Gastrocnemius medialis (tissue), 4 donors: ENCODE data around the gene AUTS2. TPM values are rescaled to one million over a fixed set of nuclear protein-coding genes. Genes with fewer than 3 reads are reported as not detected.

ENCODE experiments used
- ATAC-seq, 2 donors: fragments of 150-250 bp; one replicate each; pipeline ENCODE4 v1.9.1; 2016
- DNase-seq, 2 donors: peaks; one replicate each; pipeline ENCODE4 v3.0.0-alpha.2; 2019
- H3K27ac ChIP-seq, 4 donors: fragments of 200-600 bp; sonication (generic); 1 replicate in 1 of 4; 2 replicates in 3 of 4; pipeline ENCODE4 v1.5.1; 2016 to 2018; ENCODE audit warnings: mild to moderate bottlenecking in 2 of 4, moderate library complexity in 1 of 4
- H3K27me3 ChIP-seq, 3 donors: fragments of 200-600 bp; sonication (generic) in 2 of 3; 1 replicate in 1 of 3; 2 replicates in 2 of 3; pipeline versions ENCODE4 v1.5.1 to v1.6.0; 2016 to 2019; ENCODE audit warnings: mild to moderate bottlenecking in 1 of 3, moderate library complexity in 1 of 3
- H3K36me3 ChIP-seq, 2 donors: fragments of 200-600 bp; sonication (generic) in 1 of 2; one replicate each; pipeline ENCODE4 v1.5.1; 2017 to 2018
- H3K4me1 ChIP-seq, 2 donors: fragments of 200-600 bp; sonication (generic) in 1 of 2; one replicate each; pipeline ENCODE4 v1.5.1; 2016 to 2017; ENCODE audit warnings: mild to moderate bottlenecking in 2 of 2
- H3K4me3 ChIP-seq, 4 donors: fragments of 200-600 bp; sonication (generic) in 3 of 4; 1 replicate in 1 of 4; 2 replicates in 3 of 4; pipeline ENCODE4 v1.5.1; 2016 to 2019; ENCODE audit warnings: mild to moderate bottlenecking in 2 of 4
- H3K9me3 ChIP-seq, 3 donors: fragments of 200-600 bp; sonication (generic) in 2 of 3; 1 replicate in 1 of 3; 2 replicates in 2 of 3; pipeline ENCODE4 v1.5.1; 2016 to 2019
- CTCF ChIP-seq, 5 experiments: fragments of 450-650 bp in 3 of 5; fragments of 200-600 bp in 2 of 5; sonication (generic) in 2 of 5; IDR thresholded peaks in 4 of 5; conservative IDR thresholded peaks in 1 of 5; 1 replicate in 4 of 5; 2 replicates in 1 of 5; pipeline ENCODE4 v1.5.1; 2016 to 2019; ENCODE audit warnings: antibody characterized with exemption in 5 of 5, mild to moderate bottlenecking in 3 of 5, moderate library complexity in 3 of 5
- POLR2A ChIP-seq, 2 donors: fragments of 450-650 bp; IDR thresholded peaks; one replicate each; pipeline ENCODE4 v1.6.1; 2017; ENCODE audit warnings: antibody characterized with exemption in 2 of 2, mild to moderate bottlenecking in 2 of 2, moderate library complexity in 2 of 2
- in situ Hi-C, 4 donors: fragments of 200-750 bp; cut with MboI; loops; one replicate each; pipeline versions ENCODE4 v1.15.0 to v1.8.0; 2017; ENCODE audit warnings: low sequenced_read_pairs in 4 of 4
- intact Hi-C: fragments of 100-400 bp; cut with DNase I; formaldehyde crosslinking; loops from one replicate; pipeline ENCODE4 v1.15.1; 2023; ENCODE audit warnings: low total_unique reads
- total RNA-seq, 4 donors: library from RNA; depleted of rRNA; stranded (reverse); fragments of >200 nt; gene quantifications; one replicate each; pipeline versions ENCODE4 v1.1.0 to v1.2.3, GENCODE V29; 2016

The AUTS2 gene
- total RNA-seq, 4 donors from 2014 or later, result 2.5 to 16.2 (median 8.5) TPM

GRCh38 chr7:69764681-69765080 lies 166.4 kb downstream of the AUTS2 start:
- no peak overlapping the region for H3K27ac ChIP-seq

GRCh38 chr7:69765879-69766278 lies 167.6 kb downstream of the AUTS2 start:
- no peak for DNase-seq
- Histone ChIP-seq H3K27me3 (no peaks in the 10 kb centered on the region), H3K4me3 (no peak overlapping the region), H3K4me1 (peaks cover 0 to 10% of the 10 kb centered on the region in 2 donors), H3K27ac (no peak overlapping the region), H3K36me3 (no peaks in the 10 kb centered on the region), H3K9me3 (no peaks in the 10 kb centered on the region)
- intact Hi-C loops, result no loop called here
- in situ Hi-C loops, result no loop called here
- no peak for ATAC-seq
- TF ChIP-seq CTCF (IDR thresholded peaks at IDR 0.05 in 4 of 5, conservative IDR thresholded peaks at IDR 0.05 in 1 of 5) (no peak), POLR2A (IDR thresholded peaks at IDR 0.05) (no peak)

More at GRCh38 chr7:69764681-69765080, 166.4 kb downstream of the AUTS2 start:
- no peak for DNase-seq
- TF ChIP-seq CTCF (IDR thresholded peaks at IDR 0.05 in 4 of 5, conservative IDR thresholded peaks at IDR 0.05 in 1 of 5) (no peak), POLR2A (IDR thresholded peaks at IDR 0.05) (no peak)
- H3K4me3 ChIP-seq, result no peak overlapping the region
- no peaks in the 10 kb centered on the region for H3K9me3 ChIP-seq
- H3K27me3 ChIP-seq, result no peaks in the 10 kb centered on the region
- H3K36me3 ChIP-seq, result no peaks in the 10 kb centered on the region
- ATAC-seq, result no peak
- intact Hi-C loops (no loop called here), in situ Hi-C loops (no loop called here)
- peaks cover 0 to 10% of the 10 kb centered on the region in 2 donors for H3K4me1 ChIP-seq

- no peak overlapping the region for H3K4me3 ChIP-seq
- no peak for TF ChIP-seq CTCF (IDR thresholded peaks at IDR 0.05 in 4 of 5, conservative IDR thresholded peaks at IDR 0.05 in 1 of 5)
- TF ChIP-seq POLR2A (IDR thresholded peaks at IDR 0.05), result no peak
- H3K27ac ChIP-seq, result no peak overlapping the region
- no peaks in the 10 kb centered on the region for H3K36me3 ChIP-seq
- ATAC-seq (no peak), DNase-seq (no peak)
- in situ Hi-C loops (no loop called here), intact Hi-C loops (no loop called here)
- H3K4me1 ChIP-seq, result peaks cover 8% of the 10 kb centered on the region in 2 donors
- H3K27me3 ChIP-seq, result no peaks in the 10 kb centered on the region
- H3K9me3 ChIP-seq, result no peaks in the 10 kb centered on the region
These were observed 170.8 kb downstream of the AUTS2 start for GRCh38 chr7:69768986-69769595.

GRCh38 chr7:69769826-69770225 lies 171.6 kb downstream of the AUTS2 start:
- no peaks in the 10 kb centered on the region for H3K9me3 ChIP-seq
- no peak for TF ChIP-seq POLR2A (IDR thresholded peaks at IDR 0.05)
- TF ChIP-seq CTCF (IDR thresholded peaks at IDR 0.05 in 4 of 5, conservative IDR thresholded peaks at IDR 0.05 in 1 of 5), result no peak
- H3K36me3 ChIP-seq, result no peaks in the 10 kb centered on the region
- in situ Hi-C loops, result no loop called here
- no peak for DNase-seq
- H3K4me1 ChIP-seq, result peaks cover 8% of the 10 kb centered on the region in 2 donors
- H3K4me3 ChIP-seq, result no peak overlapping the region
- no peaks in the 10 kb centered on the region for H3K27me3 ChIP-seq
- H3K27ac ChIP-seq, result no peak overlapping the region
- intact Hi-C loops, result no loop called here
- no peak for ATAC-seq

- Histone ChIP-seq H3K36me3 (no peaks in the 10 kb centered on the region), H3K27ac (no peak overlapping the region), H3K9me3 (no peaks in the 10 kb centered on the region), H3K27me3 (no peaks in the 10 kb centered on the region), H3K4me3 (no peak overlapping the region), H3K4me1 (peaks cover 8% of the 10 kb centered on the region in 2 donors)
- no peak for ATAC-seq
- no peak for DNase-seq
- in situ Hi-C loops (no loop called here), intact Hi-C loops (no loop called here)
- no peak for TF ChIP-seq POLR2A (IDR thresholded peaks at IDR 0.05)
- no peak for TF ChIP-seq CTCF (IDR thresholded peaks at IDR 0.05 in 4 of 5, conservative IDR thresholded peaks at IDR 0.05 in 1 of 5)
These were observed 172.3 kb downstream of the AUTS2 start for GRCh38 chr7:69770613-69771012.
